ENCODE data around the gene DRAM1. TPM values are rescaled to one million over a fixed set of nuclear protein-coding genes. Genes with fewer than 3 reads are reported as not detected.
A peak's percentile ranks its signal among the peaks of the same experiment; 100 is the strongest.

DRAM1 gene, protein sequence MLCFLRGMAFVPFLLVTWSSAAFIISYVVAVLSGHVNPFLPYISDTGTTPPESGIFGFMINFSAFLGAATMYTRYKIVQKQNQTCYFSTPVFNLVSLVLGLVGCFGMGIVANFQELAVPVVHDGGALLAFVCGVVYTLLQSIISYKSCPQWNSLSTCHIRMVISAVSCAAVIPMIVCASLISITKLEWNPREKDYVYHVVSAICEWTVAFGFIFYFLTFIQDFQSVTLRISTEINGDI
- total RNA-seq: 7.9 and 10.2 TPM in 2 replicates
- 3.4 TPM for total RNA-seq (2013)
- polyA plus RNA-seq: 2.1 and 2.7 TPM in 2 replicates
- 2.9 and 5.7 TPM in 2 replicates for polyA minus RNA-seq

- WGBS (ENCODE audit: insufficient coverage): 1% methylated on average over 103 of the region's 105 CpGs
- no peaks in the 10 kb centered on the region for H4K20me1 ChIP-seq (ENCODE audit: control insufficient read depth, insufficient read depth, low read length, poor library complexity, severe bottlenecking)
Observed at GRCh38 chr12:101876861-101877805, at the start of gene DRAM1. TSS of gene DRAM1 (plus strand) at chr12:101877580. CDS start at chr12:101877790, 210 bp downstream.

More at GRCh38 chr12:101876861-101877805, at the start of gene DRAM1:
- Histone ChIP-seq H3K36me3 (replicated peaks in 1 of 2; ENCODE audit: control extremely low read depth in 1 of 2, control insufficient read depth in 1 of 2, extremely low read depth in 1 of 2, insufficient read depth in 2 of 2, low read length in 1 of 2) (no peaks in the 10 kb centered on the region), H3K4me3 (ENCODE audit: control extremely low read depth in 1 of 5, extremely low read depth in 1 of 5, insufficient read depth in 1 of 5, low read depth in 2 of 5, low read length in 4 of 5) (peak within 1 kb of the TSS; percentile 80 to 92 (median 86)), H3K9me3 (ENCODE audit: control extremely low read depth in 1 of 3, control insufficient read depth in 2 of 3, insufficient read depth in 1 of 3, low read length in 2 of 3) (no peaks in the 10 kb centered on the region), H3K27ac (ENCODE audit: low read length in 2 of 2) (peak within 1 kb of the TSS; percentile 84 to 85), H3K4me1 (ENCODE audit: control insufficient read depth in 2 of 2, insufficient read depth in 2 of 2, low read length in 2 of 2) (peaks cover 6 to 14% of the 10 kb centered on the region in 2 donors), H3K9ac (ENCODE audit: low read length) (peak within 1 kb of the TSS; percentile 90), H2AFZ (ENCODE audit: insufficient read depth, low read depth, low read length, poor library complexity, severe bottlenecking) (peak within 1 kb of the TSS; percentile 92), H3K79me2 (ENCODE audit: control insufficient read depth, insufficient read depth, low read length) (no peaks in the 10 kb centered on the region), H3K4me2 (replicated peaks; ENCODE audit: low read depth, low read length, poor library complexity, severe bottlenecking) (peak within 1 kb of the TSS; percentile 80), H3K27me3 (replicated peaks in 1 of 4; ENCODE audit: control extremely low read depth in 1 of 4, control insufficient read depth in 3 of 4, insufficient read depth in 4 of 4, low read length in 3 of 4) (no peaks in the 10 kb centered on the region)
- CTCF ChIA-PET: interaction anchor here (1.0 to 1.8 kb wide), 3 partner anchors 32 to 46 kb away, joined by 3 to 10 read pairs (median 6); partner anchors contain the start of gene GNPTAB
- Mint-ChIP-seq H3K9me3 (ENCODE audit: insufficient read depth) (no peaks in the 10 kb centered on the region), H3K4me1 (peaks cover 20% of the 10 kb centered on the region), H3K4me3 (peak within 1 kb of the TSS; percentile 90), H3K27ac (peak within 1 kb of the TSS; percentile 88), H3K27me3 (no peaks in the 10 kb centered on the region)
- intact Hi-C loops (cut with micrococcal nuclease): loop anchor here (1.0 to 5.0 kb wide), 4 partner anchors 40 to 133 kb away; partner anchors contain the start of gene GNPTAB
- DNase-seq: peak; percentile 90
- ATAC-seq (ENCODE audit: low read depth): peak; percentile 87
- no peak for TF ChIP-seq EZH2 (IDR thresholded peaks at IDR 0.05; ENCODE audit: borderline replicate concordance, insufficient read depth, low read depth, low read length, poor library complexity, severe bottlenecking)
- TF ChIP-seq, protein P1, sequence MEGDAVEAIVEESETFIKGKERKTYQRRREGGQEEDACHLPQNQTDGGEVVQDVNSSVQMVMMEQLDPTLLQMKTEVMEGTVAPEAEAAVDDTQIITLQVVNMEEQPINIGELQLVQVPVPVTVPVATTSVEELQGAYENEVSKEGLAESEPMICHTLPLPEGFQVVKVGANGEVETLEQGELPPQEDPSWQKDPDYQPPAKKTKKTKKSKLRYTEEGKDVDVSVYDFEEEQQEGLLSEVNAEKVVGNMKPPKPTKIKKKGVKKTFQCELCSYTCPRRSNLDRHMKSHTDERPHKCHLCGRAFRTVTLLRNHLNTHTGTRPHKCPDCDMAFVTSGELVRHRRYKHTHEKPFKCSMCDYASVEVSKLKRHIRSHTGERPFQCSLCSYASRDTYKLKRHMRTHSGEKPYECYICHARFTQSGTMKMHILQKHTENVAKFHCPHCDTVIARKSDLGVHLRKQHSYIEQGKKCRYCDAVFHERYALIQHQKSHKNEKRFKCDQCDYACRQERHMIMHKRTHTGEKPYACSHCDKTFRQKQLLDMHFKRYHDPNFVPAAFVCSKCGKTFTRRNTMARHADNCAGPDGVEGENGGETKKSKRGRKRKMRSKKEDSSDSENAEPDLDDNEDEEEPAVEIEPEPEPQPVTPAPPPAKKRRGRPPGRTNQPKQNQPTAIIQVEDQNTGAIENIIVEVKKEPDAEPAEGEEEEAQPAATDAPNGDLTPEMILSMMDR (IDR thresholded peaks at IDR 0.05): peak; percentile 25
- POLR2A ChIA-PET: interaction anchor here (0.9 to 1.0 kb wide), 2 partner anchors 133 to 185 kb away, joined by 3 read pairs; partner anchors contain the start of gene WASHC3

Measured in B cell (primary cell).